Naive thymus-derived CD8-positive, alpha-beta T cell (primary cell): ENCODE measurements around the gene FBXW4. TPM values are rescaled to one million over a fixed set of nuclear protein-coding genes. Genes with fewer than 3 reads are reported as not detected.

Experiments used
- ATAC-seq, 2 donors: fragments of 150-1000 bp; cut with Tn5 transposase in 1 of 2; sonication (Bioruptor Pico), chemical (Tn5 transposase) in 1 of 2; 1 replicate in 1 of 2; 2 replicates in 1 of 2; pipeline ENCODE4 v1.10.0; 2021; ENCODE audit warnings: mild to moderate bottlenecking in 2 of 2, moderate library complexity in 2 of 2
- POLR2A ChIA-PET: fragments of 350-600 bp; sonication (Branson Sonifier 250); formaldehyde crosslinking; loops from one replicate; lab custom pipeline; 2021; ENCODE audit warnings: antibody characterized with exemption; lab: Charles Lee
- DNase-seq, 10 donors: peaks; one replicate each; pipeline versions ENCODE4 v3.0.0 to v3.0.0-alpha.2; 2020 to 2022
- H3K27ac Mint-ChIP-seq, 10 donors: one replicate each; pipeline ENCODE4 v1.8.0; 2020 to 2022; ENCODE audit warnings: mild to moderate bottlenecking in 10 of 10, mixed read lengths in 10 of 10, moderate library complexity in 4 of 10, inconsistent platforms in 1 of 10
- H3K27me3 Mint-ChIP-seq, 5 donors: one replicate each; pipeline ENCODE4 v1.8.0; 2021 to 2022; ENCODE audit warnings: mixed read lengths in 5 of 5
- H3K36me3 Mint-ChIP-seq, 3 donors: one replicate each; pipeline ENCODE4 v1.8.0; 2020 to 2022; ENCODE audit warnings: mixed read lengths in 3 of 3, mild to moderate bottlenecking in 2 of 3, inconsistent platforms in 1 of 3
- H3K4me1 Mint-ChIP-seq, 4 donors: one replicate each; pipeline ENCODE4 v1.8.0; 2021 to 2022; ENCODE audit warnings: mixed read lengths in 4 of 4
- H3K4me3 Mint-ChIP-seq, 10 donors: one replicate each; pipeline ENCODE4 v1.8.0; 2020 to 2022; ENCODE audit warnings: mild to moderate bottlenecking in 10 of 10, mixed read lengths in 10 of 10, moderate library complexity in 6 of 10, inconsistent platforms in 1 of 10
- H3K9me3 Mint-ChIP-seq, 9 donors: one replicate each; pipeline ENCODE4 v1.8.0; 2020 to 2022; ENCODE audit warnings: mixed read lengths in 9 of 9, mild to moderate bottlenecking in 3 of 9, inconsistent platforms in 1 of 9, moderate library complexity in 1 of 9
- polyA plus RNA-seq, 3 donors: library from polyadenylated mRNA; unstranded; fragments of 300-500 nt; fragmentation: Illumina TruSeq; gene quantifications; one replicate each; pipeline ENCODE4 v1.2.3, GENCODE V29; 2021
- total RNA-seq, 8 experiments: library from RNA in 2 of 8; stranded (reverse) in 2 of 8; gene quantifications; one replicate each; pipeline ENCODE4 v1.2.3 and lab custom pipeline; 2021 to 2026

FBXW4 gene
- total and polyA plus RNA-seq, 5 experiments from 2014 or later, result 6.1 to 106 (median 13.1) TPM

GRCh38 chr10:101693978-101694673 lies 844 bp downstream of the FBXW4 start:
- POLR2A ChIA-PET, result interaction anchor here (0.5 to 2.7 kb wide), 8 partner anchors 9 to 697 kb away, joined by 3 to 10 read pairs (median 6); partner anchors contain the start of genes DPCD, OGA and POLL
- H3K36me3 Mint-ChIP-seq, result peaks cover 0 to 13% (median 0%) of the 10 kb centered on the region in 3 donors
- peak overlapping the region; percentile 94 to 99 (median 96) for H3K4me3 Mint-ChIP-seq
- peaks cover 0 to 2% (median 0%) of the 10 kb centered on the region in 9 donors for H3K9me3 Mint-ChIP-seq
- DNase-seq (peak; percentile 53 to 83 (median 71)), ATAC-seq (peak; percentile 61 to 72)
- no peaks in the 10 kb centered on the region for H3K27me3 Mint-ChIP-seq
- peak overlapping the region; percentile 96 to 100 (median 99) for H3K27ac Mint-ChIP-seq
- peaks cover 18 to 50% (median 45%) of the 10 kb centered on the region in 4 donors for H3K4me1 Mint-ChIP-seq

- Mint-ChIP-seq H3K9me3 (peaks cover 0 to 2% (median 0%) of the 10 kb centered on the region in 9 donors), H3K27ac (peak overlapping the region; percentile 96 to 100 (median 99)), H3K4me3 (peak overlapping the region; percentile 94 to 99 (median 96)), H3K36me3 (peaks cover 0 to 18% (median 0%) of the 10 kb centered on the region in 3 donors), H3K4me1 (peaks cover 18 to 55% (median 50%) of the 10 kb centered on the region in 4 donors), H3K27me3 (no peaks in the 10 kb centered on the region)
- ATAC-seq (peak; percentile 15 to 18), DNase-seq (peak in 1 of 10 donors; percentile 61)
- POLR2A ChIA-PET, result interaction anchor here (0.6 to 2.7 kb wide), 7 partner anchors 11 to 696 kb away, joined by 4 to 10 read pairs (median 6); partner anchors contain the start of genes DPCD, OGA and POLL
Observed at GRCh38 chr10:101693651-101693977, 1.4 kb downstream of the FBXW4 start.

DNA sequence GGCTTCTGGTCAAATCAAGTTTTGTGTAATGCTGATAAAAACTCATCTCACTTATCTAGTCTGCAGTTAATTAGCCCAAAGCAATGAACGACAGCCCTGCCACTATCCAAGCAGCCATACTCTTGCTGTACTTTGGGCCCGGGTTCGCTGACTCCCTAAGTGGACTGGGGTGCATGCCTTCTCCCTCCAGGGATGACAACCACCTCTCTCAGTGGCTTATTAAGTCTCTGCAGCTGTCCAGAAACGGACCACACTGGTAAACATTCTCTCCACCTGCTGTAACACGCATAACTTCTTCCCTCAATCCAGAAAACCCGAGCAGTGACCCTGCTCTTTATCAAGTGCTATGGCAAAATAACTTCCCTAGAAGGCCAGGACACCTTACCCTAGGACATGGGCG lies 3.9 kb downstream of the FBXW4 start:
- POLR2A ChIA-PET, result no interaction called here

GRCh38 chr10:101690461-101690860 lies 4.5 kb downstream of the FBXW4 start:
- POLR2A ChIA-PET, result interaction anchor here (0.9 kb wide), 1 partner anchor 12 kb away, joined by 3 read pairs; no protein-coding TSS in a partner anchor
- peaks cover 0 to 2% (median 0%) of the 10 kb centered on the region in 9 donors for H3K9me3 Mint-ChIP-seq
- no peaks in the 10 kb centered on the region for H3K27me3 Mint-ChIP-seq
- ATAC-seq (no peak), DNase-seq (no peak)
- H3K27ac Mint-ChIP-seq, result peak overlapping the region in 7 of 10 donors; percentile 24 to 98 (median 68)
- H3K36me3 Mint-ChIP-seq, result peaks cover 0 to 40% (median 2%) of the 10 kb centered on the region in 3 donors
- H3K4me3 Mint-ChIP-seq, result peak overlapping the region in 1 of 10 donors; percentile 45
- H3K4me1 Mint-ChIP-seq, result peaks cover 34 to 79% (median 77%) of the 10 kb centered on the region in 4 donors

More for the DNA sequence above, 3.9 kb downstream of the FBXW4 start:
- Mint-ChIP-seq H3K36me3 (peaks cover 0 to 36% (median 0%) of the 10 kb centered on the region in 3 donors), H3K27ac (peak overlapping the region in 9 of 10 donors; percentile 10 to 98 (median 59)), H3K9me3 (peaks cover 0 to 2% (median 0%) of the 10 kb centered on the region in 9 donors), H3K27me3 (no peaks in the 10 kb centered on the region), H3K4me1 (peaks cover 34 to 80% (median 74%) of the 10 kb centered on the region in 4 donors), H3K4me3 (peak overlapping the region in 2 of 10 donors; percentile 1 to 63)
- no peak for DNase-seq
- ATAC-seq, result no peak

- no peaks in the 10 kb centered on the region for H3K27me3 Mint-ChIP-seq
- H3K9me3 Mint-ChIP-seq, result peaks cover 0 to 2% (median 0%) of the 10 kb centered on the region in 9 donors
- no peak for DNase-seq
- peaks cover 0 to 43% (median 6%) of the 10 kb centered on the region in 3 donors for H3K36me3 Mint-ChIP-seq
- peak overlapping the region in 5 of 10 donors; percentile 2 to 33 (median 5) for H3K4me3 Mint-ChIP-seq
- peak overlapping the region in 8 of 10 donors; percentile 2 to 76 (median 34) for H3K27ac Mint-ChIP-seq
- no peak for ATAC-seq
- H3K4me1 Mint-ChIP-seq, result peaks cover 45 to 87% (median 84%) of the 10 kb centered on the region in 4 donors
- POLR2A ChIA-PET, result no interaction called here
Observed at GRCh38 chr10:101687071-101687658, 7.8 kb downstream of the FBXW4 start.

DNA sequence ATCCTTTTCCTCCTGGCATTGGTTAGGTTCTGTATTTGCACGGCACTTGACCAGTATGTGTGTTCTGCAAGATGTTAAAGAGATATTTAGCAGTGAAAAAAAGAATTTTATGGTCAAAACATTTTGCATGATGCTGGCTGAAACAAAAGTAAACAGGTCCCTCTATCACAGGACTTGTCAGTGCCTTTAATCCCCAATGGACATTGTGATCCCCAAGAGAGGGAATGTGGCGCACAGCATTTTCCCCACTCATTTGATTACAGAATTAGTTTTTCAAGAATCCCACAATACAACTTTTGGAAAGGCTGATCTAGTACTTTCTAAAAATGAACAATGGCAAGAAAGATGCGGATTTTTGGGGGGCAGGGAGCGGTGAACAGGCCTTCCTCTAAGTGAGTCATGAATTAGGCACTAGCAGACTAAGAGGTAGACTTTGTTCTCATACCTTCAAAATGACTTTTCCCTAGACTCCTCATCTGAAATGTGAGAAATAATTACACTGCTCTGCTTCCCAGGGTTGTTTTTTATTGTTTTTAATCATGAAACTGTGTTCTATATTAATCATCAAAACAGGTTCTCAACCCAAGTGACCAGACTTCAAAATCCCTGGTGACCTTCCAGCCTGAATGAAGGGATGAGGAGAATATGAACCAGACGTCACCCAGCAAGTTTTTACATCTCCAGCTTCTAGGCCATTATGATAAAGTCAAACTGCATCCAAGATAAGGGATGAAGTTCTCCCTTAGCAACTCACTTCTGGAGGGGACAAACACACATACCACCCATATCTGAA lies 8.6 kb downstream of the FBXW4 start:
- no peaks in the 10 kb centered on the region for H3K27me3 Mint-ChIP-seq
- peak overlapping the region in 2 of 10 donors; percentile 32 to 76 for H3K27ac Mint-ChIP-seq
- DNase-seq (no peak), ATAC-seq (no peak)
- POLR2A ChIA-PET, result no interaction called here
- H3K4me3 Mint-ChIP-seq, result peak overlapping the region in 1 of 10 donors; percentile 3
- peaks cover 40 to 82% (median 80%) of the 10 kb centered on the region in 4 donors for H3K4me1 Mint-ChIP-seq
- H3K36me3 Mint-ChIP-seq, result peaks cover 0 to 38% (median 6%) of the 10 kb centered on the region in 3 donors
- H3K9me3 Mint-ChIP-seq, result peaks cover 0 to 2% (median 0%) of the 10 kb centered on the region in 9 donors

DNA sequence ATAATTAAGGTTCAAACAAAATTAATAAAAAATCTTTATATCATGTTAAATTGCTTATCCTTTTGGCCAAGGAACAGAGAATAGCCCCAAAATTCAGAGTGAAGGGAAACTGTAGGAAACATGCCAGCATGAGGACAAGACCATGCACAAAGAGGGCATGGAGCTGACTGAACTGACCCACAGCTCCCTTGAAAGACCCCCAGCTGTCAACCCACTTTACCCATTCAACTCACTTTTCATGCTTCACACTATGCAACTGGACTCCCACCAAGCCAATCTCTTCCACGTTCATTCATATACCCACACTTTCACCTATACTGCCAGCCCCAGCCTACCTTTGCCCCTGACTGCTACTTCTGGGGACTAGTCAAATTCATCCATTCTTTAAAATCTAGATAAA lies 10.2 kb downstream of the FBXW4 start:
- H3K4me3 Mint-ChIP-seq, result no peak overlapping the region
- no peaks in the 10 kb centered on the region for H3K27me3 Mint-ChIP-seq
- peaks cover 0 to 36% (median 6%) of the 10 kb centered on the region in 3 donors for H3K36me3 Mint-ChIP-seq
- ATAC-seq (no peak), DNase-seq (no peak)
- peaks cover 32 to 69% (median 65%) of the 10 kb centered on the region in 4 donors for H3K4me1 Mint-ChIP-seq
- POLR2A ChIA-PET, result no interaction called here
- peak overlapping the region in 6 of 10 donors; percentile 1 to 61 (median 17) for H3K27ac Mint-ChIP-seq
- peaks cover 0 to 2% (median 0%) of the 10 kb centered on the region in 9 donors for H3K9me3 Mint-ChIP-seq

DNA sequence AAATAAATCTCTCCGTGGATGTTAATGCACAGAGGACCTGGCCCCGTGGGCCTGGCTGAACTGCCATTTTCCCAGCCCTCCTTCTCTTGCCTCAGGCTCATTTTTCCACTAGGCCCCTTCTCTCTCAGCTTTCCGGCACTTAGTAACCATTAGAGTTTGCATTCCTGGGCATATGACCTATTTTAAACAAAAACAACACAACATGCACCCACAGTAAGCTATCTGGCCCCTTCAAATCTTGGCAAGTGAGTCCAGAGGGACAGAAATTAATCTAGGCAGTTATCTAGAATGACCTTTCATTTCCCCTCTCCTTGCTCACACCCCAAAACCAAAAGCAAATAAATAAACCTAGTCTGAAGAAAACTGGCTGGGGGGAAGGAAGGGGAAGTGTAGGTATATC lies 11.7 kb downstream of the FBXW4 start:
- POLR2A ChIA-PET, result interaction anchor here (1.2 kb wide), 1 partner anchor 11 kb away, joined by 6 read pairs; the partner anchor contains the start of gene FBXW4
- no peak for DNase-seq
- Mint-ChIP-seq H3K4me3 (peak overlapping the region in 3 of 10 donors; percentile 6 to 24 (median 13)), H3K36me3 (peaks cover 0 to 25% (median 6%) of the 10 kb centered on the region in 3 donors), H3K9me3 (peaks cover 0 to 2% (median 0%) of the 10 kb centered on the region in 9 donors), H3K27ac (peak overlapping the region in 4 of 10 donors; percentile 16 to 48 (median 24)), H3K4me1 (peaks cover 31 to 57% (median 52%) of the 10 kb centered on the region in 4 donors), H3K27me3 (no peaks in the 10 kb centered on the region)
- ATAC-seq, result no peak

DNA sequence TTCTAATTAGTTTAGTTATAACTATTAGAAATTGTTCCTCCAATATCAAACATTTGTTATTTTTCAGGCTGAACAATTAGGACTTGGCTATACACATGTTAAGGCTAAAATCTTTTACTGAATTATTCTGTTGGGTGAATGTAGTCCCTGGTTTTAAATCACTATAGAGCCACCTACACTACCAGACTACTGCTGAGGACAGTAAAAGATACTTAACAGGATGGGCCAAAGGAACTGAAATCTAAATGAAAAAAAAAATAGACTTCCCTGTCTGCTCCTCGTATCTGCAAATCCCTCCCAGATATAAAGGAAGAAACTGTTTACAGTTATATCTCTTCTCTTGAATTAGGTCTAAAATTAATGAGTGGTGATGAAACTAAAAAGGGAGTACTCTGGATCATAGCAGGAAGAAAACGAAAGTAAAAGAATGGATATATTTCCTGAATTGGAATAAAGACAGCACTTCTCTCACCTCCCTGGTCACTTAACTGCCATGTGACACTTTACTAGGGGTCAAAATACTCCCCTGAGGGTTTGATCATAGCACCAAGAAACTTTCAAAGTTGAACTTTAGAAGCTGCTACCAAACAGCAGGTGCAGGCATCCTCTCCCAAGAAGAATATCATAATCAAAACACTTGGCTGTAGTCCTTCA lies 12.7 kb downstream of the FBXW4 start:
- no peak for DNase-seq
- POLR2A ChIA-PET, result interaction anchor here (1.2 kb wide), 1 partner anchor 12 kb away, joined by 6 read pairs; the partner anchor contains the start of gene FBXW4
- Mint-ChIP-seq H3K4me1 (peaks cover 25 to 51% (median 42%) of the 10 kb centered on the region in 4 donors), H3K4me3 (peak overlapping the region in 1 of 10 donors; percentile 23), H3K9me3 (peaks cover 0 to 2% (median 0%) of the 10 kb centered on the region in 9 donors), H3K27ac (peak overlapping the region in 1 of 10 donors; percentile 36), H3K36me3 (peaks cover 2 to 19% (median 8%) of the 10 kb centered on the region in 3 donors), H3K27me3 (no peaks in the 10 kb centered on the region)
- no peak for ATAC-seq

GRCh38 chr10:101676565-101676964 lies 18.4 kb downstream of the FBXW4 start:
- Mint-ChIP-seq H3K9me3 (peaks cover 0 to 12% (median 5%) of the 10 kb centered on the region in 9 donors), H3K27me3 (no peaks in the 10 kb centered on the region), H3K27ac (peak overlapping the region in 1 of 10 donors; percentile 12), H3K36me3 (peaks cover 15 to 54% (median 31%) of the 10 kb centered on the region in 3 donors), H3K4me1 (peaks cover 0 to 18% (median 8%) of the 10 kb centered on the region in 4 donors), H3K4me3 (no peak overlapping the region)
- no peak for DNase-seq
- POLR2A ChIA-PET, result interaction anchor here (0.7 kb wide), 1 partner anchor 16 kb away, joined by 4 read pairs; no protein-coding TSS in a partner anchor
- ATAC-seq, result no peak

DNA sequence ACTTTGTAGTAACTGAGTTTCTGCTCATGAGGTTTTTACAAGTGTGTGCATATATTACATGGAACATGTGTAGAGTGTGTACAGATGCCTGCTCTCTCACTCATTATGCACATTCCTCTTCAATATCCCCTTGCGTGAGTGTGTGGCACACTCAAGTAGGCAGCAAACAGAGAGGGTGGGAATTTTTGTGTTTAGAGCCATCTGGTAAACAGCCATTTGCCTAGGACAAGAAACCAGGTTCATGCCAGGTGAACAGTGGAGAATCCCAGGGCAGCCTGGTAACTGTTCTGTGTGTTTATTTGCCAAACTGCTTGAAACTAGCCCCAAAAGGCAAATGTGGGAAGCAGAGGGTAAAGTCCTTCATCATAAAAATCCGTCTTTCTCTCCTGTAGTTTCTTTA lies 19.9 kb downstream of the FBXW4 start:
- Mint-ChIP-seq H3K4me3 (no peak overlapping the region), H3K9me3 (peaks cover 0 to 12% (median 5%) of the 10 kb centered on the region in 9 donors), H3K36me3 (peaks cover 15 to 67% (median 37%) of the 10 kb centered on the region in 3 donors), H3K4me1 (peaks cover 11 to 18% (median 14%) of the 10 kb centered on the region in 4 donors), H3K27ac (no peak overlapping the region), H3K27me3 (no peaks in the 10 kb centered on the region)
- no peak for ATAC-seq
- POLR2A ChIA-PET, result no interaction called here
- DNase-seq, result no peak
